HG03097 (cell line): ENCODE measurements around the gene RNU1-2.
"Not testable (repeated sequence)": the region's sequence is repeated elsewhere in the genome, so short reads cannot be mapped to it uniquely, and the experiment has no call there.

Experiments
- ATAC-seq: cut with Tn5 transposase; IDR thresholded peaks from one replicate; pipeline ENCODE4 v1.9.1; 2021; ENCODE audit not compliant: unreplicated experiment, low FRiP score

The RNU1-2 gene

DNA sequence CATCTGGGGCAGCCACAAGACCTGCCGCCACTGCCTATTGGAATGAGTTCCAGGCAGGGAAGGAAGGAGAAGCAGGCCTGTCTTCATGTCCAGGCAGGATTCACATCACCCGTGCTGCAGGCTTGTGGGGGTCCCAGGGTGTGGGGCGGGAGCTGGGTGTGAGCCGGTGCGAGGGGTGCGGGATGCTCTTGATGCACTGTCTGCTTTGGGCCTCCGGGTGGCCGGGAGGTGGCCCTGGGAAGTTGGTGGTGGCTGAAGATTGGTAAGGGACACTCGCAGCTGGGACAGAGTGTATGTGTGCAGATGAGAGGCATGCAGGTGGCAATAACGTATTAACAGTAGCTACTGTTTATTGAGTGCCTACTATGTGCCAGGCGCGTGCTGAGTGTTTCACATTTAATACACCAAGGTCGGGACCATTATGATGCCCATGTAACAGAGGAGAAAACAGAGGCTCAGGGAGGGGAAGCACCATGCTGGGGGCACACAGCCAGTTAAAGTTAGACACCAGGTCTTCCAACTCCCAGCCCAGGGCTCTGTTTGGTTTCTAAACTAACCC, 29.2 kb downstream of the RNU1-2 start:
- ATAC-seq, result no peak

DNA sequence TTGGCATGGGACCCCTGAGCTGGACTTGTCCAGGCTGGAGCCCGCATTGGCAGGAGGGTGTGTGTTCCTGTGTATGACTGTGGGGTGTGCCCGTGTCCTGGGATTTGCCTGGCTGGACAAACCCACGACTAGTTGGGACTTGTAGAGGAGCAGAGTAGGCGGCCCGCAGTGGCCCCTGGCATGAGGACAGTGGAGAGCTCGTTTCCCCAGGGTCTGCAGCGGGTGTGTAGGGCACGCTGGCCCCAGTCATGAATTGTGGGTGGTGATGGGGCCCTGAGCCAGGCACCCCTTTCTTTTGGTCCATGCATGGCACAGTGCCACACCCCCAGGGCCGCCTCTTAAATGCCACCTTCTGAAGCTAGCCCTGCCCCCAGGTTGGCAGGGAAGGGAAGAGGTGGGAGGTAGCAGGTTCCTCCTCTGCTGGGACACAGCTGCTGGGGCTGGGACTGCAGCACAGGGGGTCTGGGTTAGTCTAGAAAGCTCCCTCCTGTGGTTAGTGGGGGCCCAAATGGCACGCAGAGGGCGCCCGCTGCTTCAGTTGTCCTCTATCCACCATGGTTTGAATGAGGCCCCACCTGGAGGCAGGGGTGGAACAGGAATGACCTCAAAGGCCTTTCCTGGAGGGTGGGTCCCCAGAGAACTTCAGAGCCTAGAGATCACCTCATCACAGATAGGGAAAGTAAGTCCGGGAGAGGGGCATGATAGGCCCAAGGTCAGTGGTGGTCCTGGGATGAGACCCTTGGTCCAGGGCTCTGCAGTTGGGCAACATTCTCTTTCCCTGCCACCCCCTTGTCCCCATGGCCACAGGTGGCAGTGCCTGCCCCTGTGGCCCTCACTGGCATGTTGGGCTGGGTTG, 30.1 kb downstream of the RNU1-2 start:
- ATAC-seq, result no peak

DNA sequence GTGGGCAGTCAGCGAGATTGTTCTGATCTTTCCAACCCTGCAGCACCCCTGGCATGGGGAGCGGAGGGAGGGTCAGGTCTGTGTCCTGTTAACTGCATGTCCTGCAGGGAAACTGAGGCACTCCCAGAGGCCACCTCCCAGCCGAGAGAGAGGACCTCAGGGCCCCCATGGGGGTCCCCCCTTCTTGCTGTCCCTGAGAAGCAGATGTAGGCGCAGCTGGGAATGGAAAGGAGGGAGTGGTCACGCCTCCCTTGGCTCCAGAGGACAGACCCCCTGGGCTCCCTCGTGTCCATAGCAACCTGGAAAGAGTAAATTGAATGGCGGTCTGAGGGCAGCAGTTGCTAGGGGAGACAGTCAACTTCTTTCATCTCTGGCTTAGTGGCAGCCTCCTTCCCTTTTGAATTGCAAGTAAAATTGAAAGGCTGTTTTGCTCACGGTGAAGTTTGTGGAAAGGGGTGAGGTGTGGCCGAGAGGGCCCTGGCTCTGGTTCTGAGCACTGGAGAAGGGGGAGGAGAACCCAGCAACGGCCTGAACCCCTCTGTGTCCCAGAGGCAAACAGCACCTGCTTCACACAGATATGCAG, 30.8 kb downstream of the RNU1-2 start:
- no peak for ATAC-seq

DNA sequence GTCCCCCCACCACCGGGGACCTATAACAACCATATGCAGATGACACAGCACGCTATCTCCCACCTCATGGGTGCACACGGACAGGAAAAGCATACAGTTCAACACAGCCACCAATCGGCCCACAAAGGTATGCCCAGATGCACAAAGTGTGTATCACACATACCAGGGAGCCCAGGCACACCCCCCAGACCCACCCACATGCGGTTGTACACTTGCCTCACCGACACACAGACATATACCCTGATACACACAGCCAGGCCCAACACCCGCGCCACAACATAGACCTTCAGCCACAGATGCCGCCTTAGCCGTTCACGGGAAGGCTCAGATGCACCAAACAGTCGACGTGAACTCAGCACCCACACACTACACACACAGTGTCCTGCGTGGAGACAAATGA, 31.5 kb downstream of the RNU1-2 start:
- ATAC-seq, result no peak

DNA sequence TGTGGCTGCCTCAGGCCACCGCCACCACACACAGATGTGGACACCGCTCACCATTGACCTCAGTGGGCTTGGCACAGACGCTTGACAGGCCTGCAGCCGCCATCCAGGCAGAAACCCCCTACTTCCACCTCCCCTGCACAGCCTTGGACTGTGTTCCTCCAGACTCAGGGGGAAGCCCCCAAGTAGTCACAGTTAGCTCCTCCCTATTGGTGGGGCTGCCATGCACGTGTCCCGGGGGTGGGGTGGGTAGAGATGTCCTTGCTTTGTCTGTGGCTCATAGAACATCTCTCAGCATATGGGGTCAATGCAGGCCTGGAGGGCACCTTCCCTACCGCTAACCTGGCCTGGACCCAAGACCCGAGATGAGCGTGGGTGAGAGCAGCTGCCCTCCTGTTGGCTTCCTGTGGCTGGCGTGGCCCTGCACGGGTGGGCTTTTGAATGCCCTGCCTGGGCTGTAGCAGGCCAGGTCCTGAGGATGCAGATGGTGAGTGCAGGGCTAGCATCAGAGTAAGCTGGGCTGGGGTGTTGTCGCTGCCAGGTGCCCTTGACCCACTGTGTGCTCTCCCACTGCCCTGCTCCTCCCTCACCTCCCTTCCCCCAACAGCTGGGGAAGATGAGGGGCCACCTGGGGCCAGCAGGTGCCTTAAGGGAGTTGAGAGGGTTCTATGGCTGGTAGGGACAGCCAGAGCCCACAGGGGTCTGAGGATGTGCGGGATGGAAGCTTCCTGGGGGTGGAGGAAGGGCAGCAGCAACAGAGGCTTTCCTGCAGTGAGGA, 32.1 kb downstream of the RNU1-2 start:
- no peak for ATAC-seq

- ATAC-seq, result not testable (repeated sequence)
Measured at GRCh38 chr1:16929146-16930041, 33.6 kb downstream of the RNU1-2 start.

- ATAC-seq, result not testable (repeated sequence)
Measured at GRCh38 chr1:16931206-16931934, 35.6 kb downstream of the RNU1-2 start.

- ATAC-seq, result not testable (repeated sequence)
Measured at GRCh38 chr1:16933945-16934344, 38.2 kb downstream of the RNU1-2 start.

DNA sequence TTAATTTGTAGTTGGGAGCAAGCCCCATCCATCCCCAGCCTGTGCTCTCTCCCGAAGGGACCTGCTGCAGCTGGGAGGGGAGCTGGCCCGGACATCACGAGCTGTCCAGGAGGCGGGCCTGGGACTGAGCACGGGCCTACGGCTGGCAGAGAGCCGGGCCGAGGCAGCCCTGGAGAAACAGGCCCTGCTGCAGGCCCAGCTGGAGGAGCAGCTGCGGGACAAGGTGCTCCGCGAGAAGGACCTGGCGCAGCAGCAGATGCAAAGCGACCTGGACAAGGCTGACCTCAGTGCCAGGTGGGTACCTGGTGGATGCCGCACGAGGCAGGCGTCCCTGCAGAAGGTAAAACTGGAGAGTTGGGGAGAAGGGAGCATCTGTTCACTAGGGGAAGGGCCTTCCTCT, 40.8 kb downstream of the RNU1-2 start:
- not testable (repeated sequence) for ATAC-seq

DNA sequence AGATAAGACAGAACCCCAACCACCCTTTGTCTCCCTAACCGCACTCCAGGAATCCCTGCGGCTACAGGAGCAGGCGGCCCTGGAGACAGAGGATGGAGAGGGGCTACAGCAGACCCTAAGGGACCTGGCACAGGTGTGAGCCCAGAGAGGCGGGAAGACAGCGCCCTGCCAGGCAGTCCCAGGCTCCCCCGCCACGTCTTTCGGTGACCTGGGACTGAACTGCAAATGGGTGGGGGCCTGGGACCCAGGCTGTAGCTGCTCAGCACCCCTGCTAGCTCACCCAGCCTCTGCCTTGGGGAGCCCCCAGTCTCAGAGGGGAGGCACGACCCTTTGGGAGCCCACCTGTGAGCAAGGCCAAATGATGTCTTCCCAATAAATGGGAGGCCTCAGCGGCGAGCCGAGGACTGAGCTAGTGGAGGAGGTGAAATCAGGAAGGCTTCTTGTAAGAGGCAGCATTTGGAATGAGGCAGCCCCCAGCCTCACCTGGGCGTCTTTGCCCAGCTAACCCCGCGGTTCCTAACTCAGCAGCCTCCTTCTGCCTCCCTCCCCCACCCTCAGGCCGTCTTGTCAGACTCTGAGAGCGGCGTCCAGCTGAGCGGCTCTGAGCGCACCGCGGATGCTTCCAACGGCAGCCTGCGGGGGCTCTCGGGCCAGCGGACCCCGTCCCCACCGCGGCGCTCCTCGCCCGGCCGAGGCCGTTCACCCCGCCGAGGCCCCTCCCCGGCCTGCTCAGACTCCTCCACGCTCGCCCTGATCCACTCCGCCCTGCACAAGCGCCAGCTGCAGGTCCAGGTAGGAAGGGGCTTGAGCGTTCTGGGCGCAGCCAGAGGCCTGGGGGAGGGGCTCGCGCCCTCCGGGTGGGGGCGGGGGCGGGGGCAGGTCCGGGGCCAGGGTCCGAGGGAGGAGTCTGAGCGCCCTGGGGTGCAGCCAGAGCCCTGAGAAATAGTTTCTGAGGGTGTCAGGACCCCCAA, 42.9 kb downstream of the RNU1-2 start:
- ATAC-seq, result no peak

DNA sequence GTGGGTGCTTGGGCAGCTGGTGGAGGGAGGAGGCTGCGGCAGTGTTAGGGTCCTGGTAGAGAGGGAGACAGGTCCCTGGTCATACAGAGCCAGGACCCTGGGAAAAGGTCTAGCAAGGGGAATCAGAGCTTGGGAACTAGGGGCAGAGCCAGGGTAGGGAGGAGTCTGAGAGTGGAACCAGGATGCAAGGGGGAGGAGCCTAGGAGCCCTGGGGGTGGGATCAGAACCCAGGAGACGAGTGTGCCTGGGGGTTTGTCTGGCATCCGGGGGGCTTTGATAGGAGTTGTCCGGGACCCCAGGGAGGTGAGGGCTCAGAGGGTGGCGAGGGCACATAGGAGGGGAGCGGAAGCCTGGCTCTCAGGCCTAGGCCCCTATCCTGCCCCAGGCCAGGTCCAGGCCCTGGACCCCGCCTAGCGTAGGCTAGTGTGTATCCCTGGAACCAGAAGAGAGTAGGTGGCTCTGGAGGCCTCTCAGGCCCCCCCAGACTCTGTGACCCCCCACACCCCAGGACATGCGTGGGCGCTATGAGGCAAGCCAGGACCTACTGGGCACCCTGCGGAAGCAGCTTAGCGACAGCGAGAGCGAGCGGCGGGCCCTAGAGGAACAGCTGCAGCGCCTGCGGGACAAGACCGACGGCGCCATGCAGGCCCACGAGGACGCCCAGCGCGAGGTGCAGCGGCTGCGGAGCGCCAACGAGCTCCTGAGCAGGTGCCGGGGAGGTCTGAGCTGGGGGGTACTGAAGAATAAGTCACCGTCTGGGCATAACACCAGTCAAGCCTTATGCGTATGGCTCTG, 43.8 kb downstream of the RNU1-2 start:
- ATAC-seq, result not testable (repeated sequence)

DNA sequence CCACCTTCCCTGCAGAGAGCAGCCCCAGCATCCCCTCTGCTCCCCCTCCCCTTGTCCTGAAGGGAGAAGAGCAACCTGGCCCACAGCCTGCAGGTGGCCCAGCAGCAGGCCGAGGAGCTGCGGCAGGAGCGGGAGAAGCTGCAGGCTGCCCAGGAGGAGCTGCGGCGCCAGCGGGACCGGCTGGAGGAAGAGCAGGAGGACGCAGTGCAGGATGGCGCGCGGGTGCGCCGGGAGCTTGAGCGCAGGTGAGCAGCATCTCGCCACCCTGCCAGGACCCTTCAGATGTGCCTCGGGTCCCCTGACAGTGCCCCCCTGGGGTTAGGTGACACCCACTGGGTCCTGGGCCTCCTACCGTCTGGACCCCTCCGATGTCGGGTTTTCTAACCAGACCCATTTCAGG, 48.3 kb downstream of the RNU1-2 start:
- no peak for ATAC-seq

GRCh38 chr1:16945512-16945911, 49.7 kb downstream of the RNU1-2 start:
- not testable (repeated sequence) for ATAC-seq
